Activated CD4-positive, CD25-positive, alpha-beta regulatory T cell treated with anti-CD3 and anti-CD28 coated beads, Interleukin-2, amount 50 U/mL, for 16 hours (primary cell): ENCODE data around the gene RBM39.
A peak's percentile ranks its signal among the peaks of the same experiment; 100 is the strongest.
"Not testable (repeated sequence)": the region's sequence is repeated elsewhere in the genome, so short reads cannot be mapped to it uniquely, and the experiment has no call there.

Experiments
- DNase-seq: peaks from one replicate; pipeline ENCODE4 v3.0.0-alpha.2; 2020; ENCODE audit warnings: low read depth, low spot score

The RBM39 gene

GRCh38 chr20:35741892-35742740 lies at the start of gene RBM39:
Gene RBM39, minus strand, starts transcription at chr20:35742260. Its CDS starts 1,386 bp downstream, at chr20:35740874.
- peak; percentile 99 for DNase-seq

GRCh38 chr20:35791821-35792220 lies 49.8 kb upstream of the RBM39 start:
- DNase-seq = no peak

- DNase-seq = no peak
Measured at GRCh38 chr20:35791097-35791496, 49.0 kb upstream of the RBM39 start.

GRCh38 chr20:35788796-35789195 lies 46.7 kb upstream of the RBM39 start:
- DNase-seq = no peak

- DNase-seq = not testable (repeated sequence)
Measured at GRCh38 chr20:35785541-35785940, 43.5 kb upstream of the RBM39 start.

- DNase-seq = not testable (repeated sequence)
Measured at GRCh38 chr20:35783811-35784210, 41.8 kb upstream of the RBM39 start.

GRCh38 chr20:35776513-35777101 lies 34.5 kb upstream of the RBM39 start:
- DNase-seq = no peak

DNA sequence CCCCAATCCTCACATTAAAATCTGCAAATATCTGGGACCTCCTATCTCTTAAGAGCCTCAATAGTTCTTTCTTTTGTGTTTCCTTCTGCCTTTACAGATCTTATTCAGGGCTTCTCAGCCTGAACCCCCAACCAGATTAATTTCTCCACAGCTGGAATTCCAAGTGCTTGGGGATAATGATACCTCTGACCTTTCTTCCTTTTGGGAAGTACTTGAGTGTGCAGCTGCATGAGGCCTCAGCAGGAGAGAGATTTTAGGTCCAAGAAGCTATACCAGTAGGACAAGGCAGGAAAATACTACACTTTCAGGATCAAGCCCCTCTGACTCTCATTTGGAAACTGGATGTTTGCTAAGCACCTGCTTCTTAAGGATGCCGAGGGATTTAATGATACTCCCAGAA lies 32.3 kb upstream of the RBM39 start:
- DNase-seq = no peak

DNA sequence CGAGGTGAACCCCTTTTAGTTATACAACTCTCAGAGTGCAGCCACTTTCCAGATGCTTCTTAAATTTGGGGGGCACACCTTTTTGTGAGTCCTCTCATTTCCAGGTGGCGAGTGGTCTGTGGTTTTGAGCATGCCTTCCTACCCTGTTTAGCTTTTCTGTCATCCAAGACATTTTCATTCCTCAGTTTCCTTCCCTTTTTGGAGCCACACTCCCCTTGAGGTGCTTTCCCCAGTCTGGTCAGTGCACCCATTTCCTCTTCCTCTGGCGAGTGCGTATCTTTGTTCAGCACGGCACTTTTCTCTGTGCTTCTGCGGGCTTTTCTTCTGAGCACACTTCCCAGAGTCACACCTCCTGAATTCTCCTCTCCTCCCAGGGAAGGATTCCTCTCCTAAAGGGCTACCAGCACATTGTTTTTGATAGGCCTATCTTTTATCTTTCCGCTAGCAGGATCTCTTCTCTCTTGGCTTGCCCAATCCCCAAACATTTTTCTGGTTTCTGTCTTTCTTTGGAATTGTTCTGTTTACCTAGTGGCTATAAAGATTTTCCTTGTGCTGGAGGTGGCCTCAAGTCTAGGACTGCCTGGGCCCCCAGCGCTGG lies 31.2 kb upstream of the RBM39 start:
- DNase-seq = peak; percentile 4

GRCh38 chr20:35772563-35773058 lies 30.6 kb upstream of the RBM39 start:
- no peak for DNase-seq

GRCh38 chr20:35771689-35772562 lies 29.9 kb upstream of the RBM39 start, which contains the start of gene PHF20:
Gene PHF20, plus strand, starts transcription at chr20:35772015. Its CDS starts 29,508 bp downstream, at chr20:35801523.
- peak; percentile 99 for DNase-seq

DNA sequence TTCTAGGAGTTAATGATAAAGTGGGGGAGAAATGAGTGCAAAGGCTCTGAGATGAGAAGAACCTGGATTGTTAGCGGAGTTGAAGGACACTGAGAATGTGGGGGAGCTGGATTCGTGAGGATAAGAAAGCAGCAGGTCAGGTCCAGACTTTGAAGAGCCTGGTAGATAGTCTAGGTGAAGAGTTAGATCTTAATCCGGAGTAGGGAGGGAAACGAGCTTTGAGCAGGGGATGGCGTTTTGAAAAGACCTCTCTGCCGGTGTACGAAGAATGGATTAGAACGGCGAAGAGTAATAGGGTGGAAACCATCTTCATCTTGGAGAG lies 29.3 kb upstream of the RBM39 start:
- DNase-seq = no peak

- no peak for DNase-seq
Measured at GRCh38 chr20:35768731-35769664, 26.9 kb upstream of the RBM39 start.

- peak; percentile 37 for DNase-seq
Measured at GRCh38 chr20:35767683-35768481, 25.8 kb upstream of the RBM39 start.

DNA sequence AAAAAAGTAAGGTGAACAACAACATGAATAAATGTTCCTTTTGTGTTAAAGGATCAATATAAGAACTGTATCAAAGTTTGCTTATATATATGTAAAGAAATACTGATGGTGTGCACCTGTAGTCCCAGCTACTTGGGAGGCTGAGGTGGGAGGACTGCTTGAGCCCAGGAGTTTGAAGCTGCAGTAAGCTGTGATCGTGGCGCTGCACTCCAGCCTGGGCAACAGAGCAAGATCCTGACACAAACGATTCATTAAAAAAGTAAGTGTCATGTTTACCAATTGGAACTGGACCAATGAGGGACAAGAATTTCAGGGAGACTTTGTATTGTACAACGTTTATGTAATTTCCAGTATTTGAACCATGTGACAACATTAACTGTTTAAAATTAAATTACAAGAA lies 24.8 kb upstream of the RBM39 start:
- DNase-seq = no peak

- DNase-seq = not testable (repeated sequence)
Measured at GRCh38 chr20:35764936-35765335, 22.9 kb upstream of the RBM39 start.

DNA sequence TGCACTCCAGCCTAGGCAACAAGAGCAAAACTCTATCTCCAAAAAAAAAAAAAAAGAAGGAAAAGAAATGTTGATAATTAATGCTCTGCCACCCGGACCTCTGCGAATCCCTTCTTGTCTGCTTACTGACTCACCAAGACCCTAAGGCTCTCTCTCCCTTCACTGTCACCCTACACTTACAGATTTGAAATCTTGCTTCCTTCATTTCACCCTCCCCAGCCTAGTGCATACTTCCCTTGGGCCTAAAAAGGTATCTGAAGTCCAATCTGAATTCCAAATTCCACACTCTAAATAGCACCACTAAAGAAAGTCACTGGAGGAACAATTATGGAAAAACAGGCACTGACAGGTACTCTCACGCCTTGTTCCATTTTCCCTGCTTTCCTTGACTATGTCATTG lies 20.4 kb upstream of the RBM39 start:
- DNase-seq = no peak

- not testable (repeated sequence) for DNase-seq
Measured at GRCh38 chr20:35761548-35761947, 19.5 kb upstream of the RBM39 start.

DNA sequence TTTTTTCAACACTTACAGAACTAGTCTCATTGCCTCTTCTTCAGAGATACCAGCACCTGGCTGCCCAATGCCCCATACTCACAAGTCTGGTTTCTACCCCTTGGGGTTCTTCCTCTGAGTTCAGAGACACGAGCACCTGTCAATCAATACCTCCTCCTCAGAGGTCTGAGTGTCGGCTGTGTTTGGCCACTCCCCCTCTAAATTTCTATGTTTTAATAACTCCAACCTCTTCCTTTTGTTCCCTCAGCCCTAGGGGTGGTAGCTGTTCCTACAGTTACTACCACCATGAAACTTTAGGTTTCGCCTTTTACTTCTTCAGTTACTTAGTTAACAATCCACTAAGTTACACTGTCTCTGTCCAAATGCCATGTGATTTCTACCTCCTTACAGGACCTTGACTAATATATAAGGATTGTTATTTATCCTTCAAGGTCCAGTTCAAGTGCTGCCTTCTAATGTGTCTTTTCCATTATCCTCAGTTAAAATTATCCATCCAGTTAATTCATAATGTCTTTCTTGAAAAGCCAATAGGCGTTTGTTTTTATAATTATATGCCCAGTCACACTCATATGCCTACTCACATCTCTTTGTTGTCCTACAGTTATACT lies 15.1 kb upstream of the RBM39 start:
- no peak for DNase-seq
